Activated B cell treated with CpG ODN at 0.5 μM for 24 hours (primary cell): ENCODE results near the gene RALA. TPM values are rescaled to one million over a fixed set of nuclear protein-coding genes. Genes with fewer than 3 reads are reported as not detected.
A peak's percentile ranks its signal among the peaks of the same experiment; 100 is the strongest.

Experiments used
- ATAC-seq: fragments of 200-7000 bp; cut with Tn5 transposase; one replicate; pipeline ENCODE4 v1.10.0; 2021; ENCODE audit warnings: low read depth, mild to moderate bottlenecking, moderate library complexity
- CTCF ChIA-PET: fragments of 350-600 bp; sonication (Branson Sonifier 250); formaldehyde crosslinking; loops from one replicate; lab custom pipeline; 2021; ENCODE audit warnings: antibody characterized with exemption; lab: Charles Lee
- POLR2A ChIA-PET: fragments of 350-600 bp; sonication (Branson Sonifier 250); formaldehyde crosslinking; loops from one replicate; lab custom pipeline; 2021; ENCODE audit warnings: antibody characterized with exemption; lab: Charles Lee
- DNase-seq: peaks from one replicate; pipeline ENCODE4 v3.0.0; 2022
- H3K27ac Mint-ChIP-seq: one replicate; pipeline ENCODE4 v1.8.0; 2020; ENCODE audit warnings: mixed read lengths
- H3K27me3 Mint-ChIP-seq: one replicate; pipeline ENCODE4 v1.8.0; 2021; ENCODE audit warnings: mixed read lengths
- H3K36me3 Mint-ChIP-seq: one replicate; pipeline ENCODE4 v1.8.0; 2021; ENCODE audit warnings: low read depth, mixed read lengths
- H3K4me1 Mint-ChIP-seq: one replicate; pipeline ENCODE4 v1.8.0; 2021; ENCODE audit warnings: mixed read lengths
- H3K4me3 Mint-ChIP-seq: one replicate; pipeline ENCODE4 v1.8.0; 2020; ENCODE audit warnings: mild to moderate bottlenecking, mixed read lengths
- H3K9me3 Mint-ChIP-seq: one replicate; pipeline ENCODE4 v1.8.0; 2020; ENCODE audit warnings: mixed read lengths
- intact Hi-C: fragments of 100-400 bp; cut with micrococcal nuclease; formaldehyde crosslinking; loops from one replicate; pipeline ENCODE4 v1.15.1; 2024
- total RNA-seq: library from RNA; stranded (reverse); gene quantifications from 2 replicates; pipeline ENCODE4 v1.2.3, GENCODE V29; 2022
- TF ChIP-seq, protein P1 (sequence below): fragments of 200-600 bp; IDR thresholded peaks from one replicate; pipeline ENCODE4 v1.8.0; 2022; ENCODE audit warnings: antibody characterized with exemption, mild to moderate bottlenecking

RALA gene
- total RNA-seq, 1 donor from 2014 or later = 37.3 TPM

DNA sequence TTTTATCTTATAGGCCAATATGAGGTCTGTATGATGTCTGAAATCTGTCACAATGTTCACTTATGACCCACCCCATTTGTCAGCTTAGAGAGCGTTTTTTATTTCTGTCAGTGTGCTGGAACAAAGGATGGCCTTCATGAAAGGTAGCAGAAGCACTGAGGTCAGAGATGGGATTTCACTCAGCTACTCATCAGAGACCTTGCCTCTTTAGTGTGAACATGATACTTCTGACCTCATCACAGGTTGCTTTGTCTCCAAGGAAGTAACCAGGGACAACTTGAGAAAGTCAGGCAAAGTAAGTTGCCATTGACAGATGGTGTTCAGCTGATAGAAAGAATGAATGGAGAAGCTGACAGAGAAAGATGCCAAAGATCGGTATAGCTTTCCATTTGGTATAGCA, 40.8 kb upstream of the RALA start:
- TF ChIP-seq, protein P1, sequence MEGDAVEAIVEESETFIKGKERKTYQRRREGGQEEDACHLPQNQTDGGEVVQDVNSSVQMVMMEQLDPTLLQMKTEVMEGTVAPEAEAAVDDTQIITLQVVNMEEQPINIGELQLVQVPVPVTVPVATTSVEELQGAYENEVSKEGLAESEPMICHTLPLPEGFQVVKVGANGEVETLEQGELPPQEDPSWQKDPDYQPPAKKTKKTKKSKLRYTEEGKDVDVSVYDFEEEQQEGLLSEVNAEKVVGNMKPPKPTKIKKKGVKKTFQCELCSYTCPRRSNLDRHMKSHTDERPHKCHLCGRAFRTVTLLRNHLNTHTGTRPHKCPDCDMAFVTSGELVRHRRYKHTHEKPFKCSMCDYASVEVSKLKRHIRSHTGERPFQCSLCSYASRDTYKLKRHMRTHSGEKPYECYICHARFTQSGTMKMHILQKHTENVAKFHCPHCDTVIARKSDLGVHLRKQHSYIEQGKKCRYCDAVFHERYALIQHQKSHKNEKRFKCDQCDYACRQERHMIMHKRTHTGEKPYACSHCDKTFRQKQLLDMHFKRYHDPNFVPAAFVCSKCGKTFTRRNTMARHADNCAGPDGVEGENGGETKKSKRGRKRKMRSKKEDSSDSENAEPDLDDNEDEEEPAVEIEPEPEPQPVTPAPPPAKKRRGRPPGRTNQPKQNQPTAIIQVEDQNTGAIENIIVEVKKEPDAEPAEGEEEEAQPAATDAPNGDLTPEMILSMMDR = no peak
- no peak overlapping the region for H3K27ac Mint-ChIP-seq
- ATAC-seq = no peak
- no peak overlapping the region for H3K4me3 Mint-ChIP-seq
- POLR2A ChIA-PET = interaction anchor here (0.8 to 1.1 kb wide), 3 partner anchors 40 to 153 kb away, joined by 3 to 5 read pairs (median 3); partner anchors contain the start of gene RALA
- intact Hi-C loops = loop anchor here (5.0 kb wide), 2 partner anchors 115 to 370 kb away; partner anchors contain the start of gene CDK13
- peaks cover 4% of the 10 kb centered on the region for H3K36me3 Mint-ChIP-seq
- CTCF ChIA-PET = interaction anchor here (0.7 to 9.7 kb wide), 5 partner anchors 28 to 470 kb away, joined by 3 to 327 read pairs (median 7); no protein-coding TSS in a partner anchor
- DNase-seq = no peak
- no peaks in the 10 kb centered on the region for H3K9me3 Mint-ChIP-seq
- H3K4me1 Mint-ChIP-seq = peaks cover 3% of the 10 kb centered on the region
- H3K27me3 Mint-ChIP-seq = no peaks in the 10 kb centered on the region

DNA sequence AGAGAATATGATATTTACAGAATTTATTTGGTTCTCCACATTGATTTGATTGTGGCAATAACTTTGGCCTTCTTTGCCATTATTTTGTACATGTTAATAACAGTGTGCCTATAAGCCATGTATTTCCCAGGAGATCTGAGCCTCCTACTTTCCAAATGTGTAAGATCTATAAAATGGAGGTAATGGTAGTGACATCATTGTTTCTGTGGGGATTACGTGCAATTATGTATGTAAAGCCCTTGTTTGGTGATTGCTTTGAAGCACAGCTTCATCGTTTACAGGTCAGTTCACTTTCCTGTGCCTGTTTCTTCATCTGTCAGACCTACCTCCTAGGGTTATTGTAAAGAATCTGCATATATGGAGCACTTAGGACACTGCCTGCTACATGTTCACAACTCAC, 39.8 kb upstream of the RALA start:
- Mint-ChIP-seq H3K4me1 (peaks cover 3% of the 10 kb centered on the region), H3K27ac (no peak overlapping the region), H3K4me3 (no peak overlapping the region), H3K27me3 (no peaks in the 10 kb centered on the region), H3K9me3 (no peaks in the 10 kb centered on the region), H3K36me3 (peaks cover under 1% of the 10 kb centered on the region)
- no peak for DNase-seq
- ChIA-PET CTCF (interaction anchor here (1.5 to 9.7 kb wide), 2 partner anchors 27 to 162 kb away, joined by 6 to 327 read pairs; no protein-coding TSS in a partner anchor), POLR2A (no interaction called here)
- intact Hi-C loops = loop anchor here (5.0 kb wide), 2 partner anchors 114 to 369 kb away; partner anchors contain the start of gene CDK13
- TF ChIP-seq, protein P1 = no peak
- no peak for ATAC-seq

DNA sequence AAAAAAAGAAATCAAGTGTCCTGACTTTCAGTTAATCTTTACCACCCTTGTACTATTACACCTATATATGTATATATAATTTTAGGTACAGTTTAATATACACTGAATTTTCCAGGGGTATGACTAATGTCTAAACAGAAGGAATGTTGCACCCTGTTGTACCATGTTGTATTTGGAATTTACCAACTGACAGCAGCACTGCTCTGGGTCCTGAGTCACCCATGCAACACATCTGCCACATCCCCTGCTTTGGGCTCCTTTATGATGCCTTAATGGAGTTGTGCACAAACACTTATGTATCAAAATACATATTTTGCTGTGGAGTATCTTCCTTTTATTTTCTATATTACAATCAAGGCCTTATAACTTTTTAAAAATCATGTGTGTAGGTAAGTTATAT, 36.0 kb upstream of the RALA start:
- TF ChIP-seq, protein P1 = no peak
- Mint-ChIP-seq H3K4me1 (peaks cover 12% of the 10 kb centered on the region), H3K27ac (no peak overlapping the region), H3K4me3 (no peak overlapping the region), H3K36me3 (no peaks in the 10 kb centered on the region), H3K27me3 (no peaks in the 10 kb centered on the region), H3K9me3 (no peaks in the 10 kb centered on the region)
- ChIA-PET POLR2A (interaction anchor here (0.9 kb wide), 1 partner anchor 36 kb away, joined by 5 read pairs; the partner anchor contains the start of gene RALA), CTCF (no interaction called here)
- DNase-seq (no peak), ATAC-seq (no peak)
- intact Hi-C loops = no loop called here

DNA sequence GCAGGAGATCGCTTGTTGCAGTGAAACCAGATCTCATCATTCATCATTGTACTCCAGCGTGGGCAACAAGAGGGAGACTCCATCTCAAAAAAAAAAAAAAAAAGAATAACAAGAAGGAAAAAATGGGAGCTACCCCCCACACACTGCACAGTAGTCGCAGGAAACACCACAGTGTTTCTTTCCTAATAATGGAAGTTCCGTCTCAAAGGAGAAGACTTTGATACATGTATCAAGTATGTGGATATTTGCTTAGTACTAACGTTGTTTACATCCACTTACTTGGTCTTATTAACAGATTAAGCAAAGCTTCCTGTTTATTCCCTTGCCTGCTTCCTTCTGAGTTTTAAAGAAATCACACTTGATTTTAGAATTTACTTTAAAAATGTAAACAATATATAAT, 35.0 kb upstream of the RALA start:
- Mint-ChIP-seq H3K36me3 (no peaks in the 10 kb centered on the region), H3K27ac (no peak overlapping the region), H3K9me3 (no peaks in the 10 kb centered on the region), H3K4me3 (no peak overlapping the region), H3K27me3 (no peaks in the 10 kb centered on the region), H3K4me1 (peaks cover 12% of the 10 kb centered on the region)
- ATAC-seq (no peak), DNase-seq (no peak)
- intact Hi-C loops = loop anchor here (2.0 kb wide), 1 partner anchor 34 kb away; the partner anchor contains the start of gene RALA
- POLR2A ChIA-PET = interaction anchor here (0.9 kb wide), 1 partner anchor 35 kb away, joined by 5 read pairs; the partner anchor contains the start of gene RALA
- CTCF ChIA-PET = interaction anchor here (1.2 to 3.1 kb wide), 2 partner anchors 9 to 157 kb away, joined by 4 to 18 read pairs; no protein-coding TSS in a partner anchor
- TF ChIP-seq, protein P1 = no peak

DNA sequence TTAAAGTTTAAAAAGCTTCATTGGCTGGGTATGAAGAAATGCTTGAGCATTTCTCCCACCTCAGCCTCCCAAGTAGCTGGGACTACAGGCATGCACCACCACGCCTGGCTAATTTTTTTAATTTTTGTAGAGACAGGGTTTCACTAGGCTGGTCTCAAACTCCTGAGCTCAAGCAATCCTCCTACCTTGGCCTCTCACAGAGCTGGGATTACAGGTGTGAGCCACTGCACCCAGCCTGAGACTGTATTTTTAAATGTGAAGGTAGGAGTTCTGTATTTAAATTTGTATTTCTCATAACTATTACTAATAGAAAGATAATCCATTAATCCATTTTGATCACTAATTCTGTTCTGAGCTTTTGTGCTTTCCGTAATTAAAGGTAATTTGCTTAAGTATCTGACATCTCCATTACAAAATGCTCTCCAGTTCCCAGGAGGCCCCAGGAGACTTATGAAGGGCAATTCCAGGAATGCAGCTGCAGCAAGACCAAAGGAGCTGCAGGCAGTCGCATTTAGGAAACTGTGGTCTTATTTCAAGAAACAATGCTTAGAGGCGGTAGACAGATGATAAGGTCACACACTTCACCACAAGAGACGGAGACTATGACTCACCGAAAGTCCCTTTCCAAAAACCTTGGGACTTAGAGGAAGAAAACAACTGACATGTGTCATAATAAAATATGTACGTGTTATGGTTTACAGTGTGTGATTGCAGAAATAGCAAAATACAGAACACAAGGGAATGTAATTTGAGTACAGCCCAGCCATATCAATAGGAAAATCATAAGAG, 33.9 kb upstream of the RALA start:
- no peaks in the 10 kb centered on the region for H3K9me3 Mint-ChIP-seq
- no peaks in the 10 kb centered on the region for H3K27me3 Mint-ChIP-seq
- DNase-seq (no peak), ATAC-seq (peak; percentile 77)
- H3K4me3 Mint-ChIP-seq = no peak overlapping the region
- TF ChIP-seq, protein P1 = no peak
- intact Hi-C loops = loop anchor here (2.0 kb wide), 1 partner anchor 33 kb away; the partner anchor contains the start of gene RALA
- H3K27ac Mint-ChIP-seq = peak overlapping the region; percentile 2
- ChIA-PET POLR2A (interaction anchor here (0.6 to 1.9 kb wide), 4 partner anchors 32 to 716 kb away, joined by 3 to 5 read pairs (median 4); partner anchors contain the start of gene RALA), CTCF (interaction anchor here (1.2 to 3.1 kb wide), 3 partner anchors 10 to 158 kb away, joined by 3 to 18 read pairs (median 4); no protein-coding TSS in a partner anchor)
- H3K4me1 Mint-ChIP-seq = peaks cover 12% of the 10 kb centered on the region
- no peaks in the 10 kb centered on the region for H3K36me3 Mint-ChIP-seq
